IMR-90 (cell line): ENCODE data around the gene ABCC4. TPM values are rescaled to one million over a fixed set of nuclear protein-coding genes. Genes with fewer than 3 reads are reported as not detected.

Source experiments
- ATAC-seq: fragments of 200-7000 bp; cut with Tn5 transposase; 2 replicates; pipeline ENCODE4 v1.9.1; 2020; ENCODE audit warnings: low read depth, mild to moderate bottlenecking, moderate library complexity
- BruUV-seq: library from RNA; stranded (reverse); fragments of 400-500 nt; replicated peaks from 2 replicates; lab custom pipeline; 2021; lab: Mats Ljungman, UMichigan
- CTCF ChIA-PET: fragments of 300-600 bp; formaldehyde crosslinking; extraction: SDS; loops from one replicate; lab custom pipeline; 2021; ENCODE audit warnings: antibody characterized with exemption; lab: Yijun Ruan, JAX
- POLR2A ChIA-PET: fragments of 300-600 bp; sonication (Branson Sonifier 250); formaldehyde crosslinking; loops from one replicate; lab custom pipeline; 2022; ENCODE audit warnings: antibody characterized with exemption; ENCODE audit not compliant: unreplicated experiment; lab: Charles Lee
- DNase-seq: peaks from one replicate; pipeline ENCODE4 v3.0.0; 2013
- H2AFZ ChIP-seq: replicated peaks from 2 replicates; pipeline ENCODE3; 2013; ENCODE audit warnings: low read length, mild to moderate bottlenecking; ENCODE audit not compliant: poor library complexity
- H2AK5ac ChIP-seq: 2 replicates; pipeline ENCODE4 v1.6.1; 2013; ENCODE audit warnings: low read depth, low read length, inconsistent platforms
- H2AK9ac ChIP-seq: replicated peaks from 2 replicates; pipeline ENCODE3; 2013; ENCODE audit warnings: mild to moderate bottlenecking, low read depth, low read length, moderate library complexity; ENCODE audit not compliant: poor library complexity
- H2BK120ac ChIP-seq: 2 replicates; pipeline ENCODE4 v1.6.1; 2013; ENCODE audit warnings: low read depth, low read length, inconsistent platforms
- H2BK15ac ChIP-seq: 3 replicates; pipeline ENCODE4 v1.6.1; 2013; ENCODE audit warnings: low read depth, low read length, inconsistent platforms
- H2BK20ac ChIP-seq: 2 replicates; pipeline ENCODE4 v1.6.1; 2013; ENCODE audit warnings: low read depth, mild to moderate bottlenecking, inconsistent platforms, low read length, moderate library complexity
- H2BK5ac ChIP-seq: 2 replicates; pipeline ENCODE4 v1.6.1; 2013; ENCODE audit warnings: mild to moderate bottlenecking, low read depth, low read length, inconsistent platforms; ENCODE audit not compliant: poor library complexity, severe bottlenecking
- H3K14ac ChIP-seq: replicated peaks from 2 replicates; pipeline ENCODE4 v1.6.1; 2013; ENCODE audit warnings: low read depth, low read length, inconsistent platforms
- H3K18ac ChIP-seq: 2 replicates; pipeline ENCODE4 v1.6.1; 2013; ENCODE audit warnings: low read depth, low read length, control low read depth
- H3K23ac ChIP-seq: 2 replicates; pipeline ENCODE4 v1.6.1; 2013; ENCODE audit warnings: low read depth, low read length, inconsistent platforms
- H3K27ac ChIP-seq: 2 replicates; pipeline ENCODE4 v1.5.1; 2013; ENCODE audit warnings: mild to moderate bottlenecking, control low read depth, low read length; ENCODE audit not compliant: insufficient read depth
- H3K27me3 ChIP-seq: 2 replicates; pipeline ENCODE4 v1.6.1; 2013; ENCODE audit warnings: low read length; ENCODE audit not compliant: control insufficient read depth, insufficient read depth
- H3K36me3 ChIP-seq: 2 replicates; pipeline ENCODE4 v1.6.1; 2013; ENCODE audit warnings: low read length, mixed read lengths; ENCODE audit not compliant: control insufficient read depth, insufficient read depth
- H3K4ac ChIP-seq: 2 replicates; pipeline ENCODE4 v1.6.1; 2013; ENCODE audit warnings: low read depth, low read length, inconsistent platforms
- H3K4me1 ChIP-seq: 2 replicates; pipeline ENCODE4 v1.6.1; 2013; ENCODE audit warnings: low read length, mixed read lengths; ENCODE audit not compliant: control insufficient read depth, insufficient read depth
- H3K4me2 ChIP-seq: 2 replicates; pipeline ENCODE4 v1.6.1; 2013; ENCODE audit warnings: low read depth, mild to moderate bottlenecking, control low read depth, low read length, moderate library complexity
- H3K4me3 ChIP-seq: 2 replicates; pipeline ENCODE4 v1.5.1; 2013; ENCODE audit warnings: low read depth, mild to moderate bottlenecking, control low read depth, low read length, moderate library complexity; ENCODE audit not compliant: insufficient read depth
- H3K56ac ChIP-seq: 2 replicates; pipeline ENCODE4 v1.6.1; 2013; ENCODE audit warnings: low read length, inconsistent platforms; ENCODE audit not compliant: insufficient read depth; ENCODE audit errors: extremely low read depth
- H3K79me1 ChIP-seq, 2 experiments: 2 replicates each; pipeline ENCODE4 v1.6.1; 2013; ENCODE audit warnings: low read length in 2 of 2, inconsistent platforms in 1 of 2, low read depth in 1 of 2
- H3K9ac ChIP-seq: 2 replicates; pipeline ENCODE4 v1.6.1; 2013; ENCODE audit warnings: low read depth, low read length, control low read depth
- H3K9me1 ChIP-seq: 2 replicates; pipeline ENCODE4 v1.6.1; 2013; ENCODE audit warnings: low read length, inconsistent platforms; ENCODE audit not compliant: insufficient read depth
- H3K9me3 ChIP-seq: 2 replicates; pipeline ENCODE4 v1.6.1; 2013; ENCODE audit warnings: low read length; ENCODE audit not compliant: control insufficient read depth, insufficient read depth
- H4K20me1 ChIP-seq: 2 replicates; pipeline ENCODE4 v1.6.1; 2013; ENCODE audit warnings: low read length, inconsistent platforms; ENCODE audit not compliant: insufficient read depth
- H4K5ac ChIP-seq: 2 replicates; pipeline ENCODE4 v1.6.1; 2013; ENCODE audit warnings: mild to moderate bottlenecking, low read depth, low read length, control low read depth
- H4K8ac ChIP-seq, 2 experiments: 2 replicates each; pipeline ENCODE4 v1.6.1; 2013; ENCODE audit warnings: low read depth in 2 of 2, low read length in 2 of 2, control low read depth in 1 of 2, inconsistent platforms in 1 of 2
- H4K91ac ChIP-seq: 2 replicates; pipeline ENCODE4 v1.6.1; 2013; ENCODE audit warnings: low read depth, low read length, inconsistent platforms; ENCODE audit not compliant: insufficient read depth
- BHLHE40 ChIP-seq: fragments of 150-350 bp; IDR thresholded peaks from 2 replicates; pipeline ENCODE4 v1.6.1; 2016; ENCODE audit warnings: mild to moderate bottlenecking, low read depth, low read length
- CEBPB ChIP-seq: IDR thresholded peaks from 2 replicates; pipeline ENCODE4 v1.6.1; 2012; ENCODE audit warnings: low read depth, low read length, improper control_type of control experiment
- CHD1 ChIP-seq: IDR thresholded peaks from 2 replicates; pipeline ENCODE4 v1.6.1; 2012; ENCODE audit warnings: low read depth, low read length, improper control_type of control experiment
- FOS ChIP-seq: fragments of 150-350 bp; IDR thresholded peaks from 2 replicates; pipeline ENCODE4 v1.6.1; 2016; ENCODE audit warnings: low read depth, low read length
- MAFK ChIP-seq: IDR thresholded peaks from 2 replicates; pipeline ENCODE4 v1.6.1; 2012; ENCODE audit warnings: low read depth, low read length, improper control_type of control experiment
- MXI1 ChIP-seq: IDR thresholded peaks from 2 replicates; pipeline ENCODE4 v1.6.1; 2012; ENCODE audit warnings: low read depth, mild to moderate bottlenecking, low read length, moderate library complexity, borderline replicate concordance
- NFE2L2 ChIP-seq: fragments of 150-350 bp; IDR thresholded peaks from 2 replicates; pipeline ENCODE4 v1.6.1; 2016; ENCODE audit warnings: low read depth, mild to moderate bottlenecking, low read length
- POLR2A ChIP-seq: IDR thresholded peaks from 2 replicates; pipeline ENCODE4 v1.6.1; 2012; ENCODE audit warnings: mild to moderate bottlenecking, low read depth, low read length
- RAD21 ChIP-seq: IDR thresholded peaks from 2 replicates; pipeline ENCODE4 v1.6.1; 2012; ENCODE audit warnings: low read length, improper control_type of control experiment
- RCOR1 ChIP-seq: IDR thresholded peaks from 2 replicates; pipeline ENCODE4 v1.6.1; 2012; ENCODE audit warnings: mild to moderate bottlenecking, low read length, improper control_type of control experiment; ENCODE audit not compliant: insufficient replicate concordance
- WGBS, 2 experiments: methylation state at CpG; one replicate each; pipeline versions ENCODE4 v1.1.5 to v1.1.7; 2013; ENCODE audit warnings: missing lambda C conversion rate in 2 of 2; ENCODE audit not compliant: insufficient read length in 1 of 2; ENCODE audit errors: extremely low coverage in 2 of 2; 5-methylcytosine and 5-hydroxymethylcytosine counted together
- dilution Hi-C: fragments of 300-500 bp; cut with HindIII; formaldehyde crosslinking; loops from one replicate; pipeline ENCODE4 v1.14.3; 2018; ENCODE audit warnings: low sequenced_read_pairs; ENCODE audit not compliant: unreplicated experiment
- in situ Hi-C: fragments of 300-500 bp; cut with MboI; formaldehyde crosslinking; loops from 3 replicates; pipeline ENCODE4 v1.14.3; 2019; ENCODE audit warnings: low sequenced_read_pairs, inconsistent platforms, mixed read lengths
- intact Hi-C: fragments of 100-400 bp; cut with micrococcal nuclease; formaldehyde crosslinking; loops from 2 replicates; pipeline ENCODE4 v1.10.0; 2022
- polyA plus RNA-seq, 3 experiments: library from polyadenylated mRNA; depleted of rRNA; stranded (reverse); fragments of >200 nt; gene quantifications; 2 replicates each; pipeline ENCODE4 v1.2.3, GENCODE V29; 2012; ENCODE audit warnings: low replicate concordance in 1 of 3
- total RNA-seq: library from RNA; depleted of rRNA; stranded (reverse); fragments of >200 nt; gene quantifications from 2 replicates; pipeline ENCODE4 v1.2.3, GENCODE V29; 2012
- TF ChIP-seq, protein P1 (sequence below): fragments of 150-350 bp; IDR thresholded peaks from 2 replicates; pipeline ENCODE4 v1.6.1; 2017; ENCODE audit warnings: mild to moderate bottlenecking, antibody characterized with exemption, low read length, low read depth
- TF ChIP-seq, protein P2 (sequence below): conservative IDR thresholded peaks from 2 replicates; pipeline ENCODE4 v1.5.1; 2012; ENCODE audit warnings: mild to moderate bottlenecking, low read depth, low read length, improper control_type of control experiment

ABCC4 gene
- total and polyA plus RNA-seq, 2 of the 4 experiments (the other 2 are of a cell fraction), result 16.6 to 41.4 TPM

DNA sequence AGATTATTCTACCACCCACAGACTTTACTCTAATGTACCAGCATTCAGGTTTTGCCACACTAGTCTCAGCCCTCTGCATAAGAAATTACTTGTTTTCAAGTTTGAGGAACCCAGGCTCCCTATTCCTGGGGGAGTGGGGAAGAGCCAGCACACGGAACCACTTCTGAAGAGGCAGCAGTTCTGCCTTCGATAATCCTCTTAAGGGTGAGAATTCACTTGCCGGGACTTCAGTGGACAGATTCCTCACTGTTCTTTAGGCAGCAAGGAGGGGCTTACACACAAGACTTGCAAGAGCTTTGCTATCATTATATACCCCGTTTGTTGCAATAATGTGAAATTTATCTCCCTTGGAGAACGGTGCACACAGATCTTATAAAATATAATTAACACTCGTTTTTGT, 133.1 kb downstream of the ABCC4 start:
- TF ChIP-seq CHD1 (no peak), POLR2A (no peak), NFE2L2 (no peak), MAFK (no peak), FOS (no peak), MXI1 (no peak), RCOR1 (no peak), CEBPB (no peak), RAD21 (no peak), BHLHE40 (no peak)
- TF ChIP-seq, protein P1, sequence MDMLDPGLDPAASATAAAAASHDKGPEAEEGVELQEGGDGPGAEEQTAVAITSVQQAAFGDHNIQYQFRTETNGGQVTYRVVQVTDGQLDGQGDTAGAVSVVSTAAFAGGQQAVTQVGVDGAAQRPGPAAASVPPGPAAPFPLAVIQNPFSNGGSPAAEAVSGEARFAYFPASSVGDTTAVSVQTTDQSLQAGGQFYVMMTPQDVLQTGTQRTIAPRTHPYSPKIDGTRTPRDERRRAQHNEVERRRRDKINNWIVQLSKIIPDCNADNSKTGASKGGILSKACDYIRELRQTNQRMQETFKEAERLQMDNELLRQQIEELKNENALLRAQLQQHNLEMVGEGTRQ, result no peak
- TF ChIP-seq, protein P2, sequence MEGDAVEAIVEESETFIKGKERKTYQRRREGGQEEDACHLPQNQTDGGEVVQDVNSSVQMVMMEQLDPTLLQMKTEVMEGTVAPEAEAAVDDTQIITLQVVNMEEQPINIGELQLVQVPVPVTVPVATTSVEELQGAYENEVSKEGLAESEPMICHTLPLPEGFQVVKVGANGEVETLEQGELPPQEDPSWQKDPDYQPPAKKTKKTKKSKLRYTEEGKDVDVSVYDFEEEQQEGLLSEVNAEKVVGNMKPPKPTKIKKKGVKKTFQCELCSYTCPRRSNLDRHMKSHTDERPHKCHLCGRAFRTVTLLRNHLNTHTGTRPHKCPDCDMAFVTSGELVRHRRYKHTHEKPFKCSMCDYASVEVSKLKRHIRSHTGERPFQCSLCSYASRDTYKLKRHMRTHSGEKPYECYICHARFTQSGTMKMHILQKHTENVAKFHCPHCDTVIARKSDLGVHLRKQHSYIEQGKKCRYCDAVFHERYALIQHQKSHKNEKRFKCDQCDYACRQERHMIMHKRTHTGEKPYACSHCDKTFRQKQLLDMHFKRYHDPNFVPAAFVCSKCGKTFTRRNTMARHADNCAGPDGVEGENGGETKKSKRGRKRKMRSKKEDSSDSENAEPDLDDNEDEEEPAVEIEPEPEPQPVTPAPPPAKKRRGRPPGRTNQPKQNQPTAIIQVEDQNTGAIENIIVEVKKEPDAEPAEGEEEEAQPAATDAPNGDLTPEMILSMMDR, result no peak
- Histone ChIP-seq H2BK15ac (no peak overlapping the region), H3K4me1 (no peaks in the 10 kb centered on the region), H2AK5ac (no peak overlapping the region), H3K79me1 (peaks cover 0 to 31% of the 10 kb centered on the region in 2 experiments; a peak in 2 of 4 replicates), H2AK9ac (no peak overlapping the region), H3K9me1 (peaks cover 23% of the 10 kb centered on the region), H4K91ac (no peak overlapping the region), H4K8ac (no peak overlapping the region), H3K4ac (no peak overlapping the region), H2BK120ac (no peak overlapping the region), H3K18ac (no peak overlapping the region), H3K23ac (no peak overlapping the region), H3K14ac (no peak overlapping the region), H2BK20ac (no peak overlapping the region), H3K4me3 (no peak overlapping the region), H3K27me3 (no peaks in the 10 kb centered on the region), H3K9ac (no peak overlapping the region), H3K56ac (no peak overlapping the region), H3K36me3 (peaks cover 64% of the 10 kb centered on the region), H3K4me2 (no peak overlapping the region), H3K9me3 (no peaks in the 10 kb centered on the region), H2BK5ac (no peak overlapping the region), H2AFZ (no peak overlapping the region), H4K20me1 (peaks cover 11% of the 10 kb centered on the region; the same call in 1 of the 2 replicates), H3K27ac (no peak overlapping the region), H4K5ac (no peak overlapping the region)
- ATAC-seq (no peak), DNase-seq (no peak)
- in situ Hi-C loops, result no loop called here
- dilution Hi-C loops, result no loop called here
- BruUV-seq, result no TSS peak
- ChIA-PET CTCF (no interaction called here), POLR2A (no interaction called here)
- no CpG with 5 or more reads among the region's 6 CpGs for WGBS, 2 experiments
- intact Hi-C loops, result no loop called here
